IPS-18a (cell line): Measurements from ENCODE around the gene TMEM95.
A peak's percentile ranks its signal among the peaks of the same experiment; 100 is the strongest.
"Not testable (repeated sequence)": the region's sequence is repeated elsewhere in the genome, so short reads cannot be mapped to it uniquely, and the experiment has no call there.

Experiments used
- H3K27ac ChIP-seq: one replicate; pipeline ENCODE4 v1.5.1; 2013; ENCODE audit warnings: low read length
- H3K27me3 ChIP-seq: one replicate; pipeline ENCODE4 v1.6.1; 2013; ENCODE audit warnings: mild to moderate bottlenecking, low read length; ENCODE audit not compliant: control insufficient read depth, insufficient read depth
- H3K36me3 ChIP-seq: one replicate; pipeline ENCODE4 v1.6.1; 2013; ENCODE audit warnings: low read depth, low read length; ENCODE audit not compliant: control insufficient read depth
- H3K4me1 ChIP-seq: one replicate; pipeline ENCODE4 v1.6.1; 2013; ENCODE audit warnings: low read depth, low read length; ENCODE audit not compliant: control insufficient read depth
- H3K4me3 ChIP-seq: one replicate; pipeline ENCODE4 v1.5.1; 2013; ENCODE audit warnings: low read length
- H3K9ac ChIP-seq: one replicate; pipeline ENCODE4 v1.6.1; 2013; ENCODE audit warnings: mild to moderate bottlenecking, low read length, moderate library complexity
- H3K9me3 ChIP-seq: one replicate; pipeline ENCODE4 v1.6.1; 2013; ENCODE audit warnings: low read depth, low read length; ENCODE audit not compliant: control insufficient read depth

The TMEM95 gene

GRCh38 chr17:7327056-7327455 is 27.9 kb upstream of the TMEM95 start:
- no peak overlapping the region for H3K9ac ChIP-seq
- no peak overlapping the region for H3K27ac ChIP-seq

DNA sequence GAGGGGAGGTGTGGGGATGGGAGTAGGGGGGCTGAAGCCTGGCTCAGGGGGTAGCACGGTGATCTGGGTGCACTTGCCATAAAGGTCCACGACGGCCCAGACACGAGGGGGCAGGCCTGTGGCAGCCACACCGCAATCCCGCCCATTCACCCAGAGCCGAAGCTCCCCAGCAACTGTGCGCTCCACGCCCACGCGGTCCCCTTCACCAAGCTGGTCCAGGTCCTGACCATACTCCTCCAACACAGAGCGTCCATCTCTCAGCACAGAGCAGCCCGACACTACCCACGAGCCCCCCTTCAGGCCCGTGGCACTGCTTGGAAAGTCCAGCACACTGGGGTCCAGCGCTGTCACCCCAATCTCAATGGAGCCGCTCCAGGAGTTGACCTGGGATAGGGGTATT is 27.5 kb upstream of the TMEM95 start:
- Histone ChIP-seq H3K27ac (no peak overlapping the region), H3K36me3 (peaks cover 22% of the 10 kb centered on the region), H3K9me3 (no peaks in the 10 kb centered on the region), H3K27me3 (no peaks in the 10 kb centered on the region), H3K4me3 (no peak overlapping the region), H3K4me1 (no peaks in the 10 kb centered on the region), H3K9ac (no peak overlapping the region)

More at GRCh38 chr17:7327056-7327455, 27.9 kb upstream of the TMEM95 start:
- H3K36me3 ChIP-seq, result peaks cover 26% of the 10 kb centered on the region
- no peaks in the 10 kb centered on the region for H3K27me3 ChIP-seq
- H3K4me3 ChIP-seq, result no peak overlapping the region
- no peaks in the 10 kb centered on the region for H3K4me1 ChIP-seq
- no peaks in the 10 kb centered on the region for H3K9me3 ChIP-seq

DNA sequence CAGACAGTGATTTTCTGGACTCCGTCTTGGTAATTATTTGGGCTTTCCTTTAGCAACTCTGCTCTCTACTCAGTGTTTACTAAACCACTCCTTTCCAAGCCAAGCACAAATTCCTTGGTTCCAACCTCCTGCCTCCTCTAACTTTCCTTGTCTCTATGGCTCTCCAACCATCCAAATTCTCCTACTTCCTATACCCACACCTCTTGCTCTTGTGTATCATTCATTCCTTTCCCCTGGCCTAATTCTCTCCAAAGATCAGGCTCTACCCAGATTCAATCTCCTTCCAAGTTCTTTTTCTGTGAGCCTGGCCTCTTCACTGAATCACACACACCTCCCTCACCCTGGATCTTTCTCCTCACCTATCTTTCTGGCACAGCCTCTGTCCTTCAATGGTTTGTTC is 26.9 kb upstream of the TMEM95 start:
- Histone ChIP-seq H3K36me3 (peaks cover 17% of the 10 kb centered on the region), H3K4me3 (peak overlapping the region; percentile 97), H3K27ac (no peak overlapping the region), H3K9ac (no peak overlapping the region), H3K4me1 (no peaks in the 10 kb centered on the region), H3K9me3 (no peaks in the 10 kb centered on the region), H3K27me3 (no peaks in the 10 kb centered on the region)

GRCh38 chr17:7328840-7329373 is 26.0 kb upstream of the TMEM95 start, which contains the start of gene NEURL4:
Gene NEURL4 (minus strand): TSS chr17:7329335. CDS start chr17:7329312, 23 bp downstream.
- Histone ChIP-seq H3K9ac (peak within 1 kb of the TSS; percentile 91), H3K36me3 (peaks cover 11% of the 10 kb centered on the region), H3K4me3 (peak within 1 kb of the TSS; percentile 97), H3K27me3 (no peaks in the 10 kb centered on the region), H3K27ac (peak within 1 kb of the TSS; percentile 96), H3K4me1 (no peaks in the 10 kb centered on the region), H3K9me3 (no peaks in the 10 kb centered on the region)

DNA sequence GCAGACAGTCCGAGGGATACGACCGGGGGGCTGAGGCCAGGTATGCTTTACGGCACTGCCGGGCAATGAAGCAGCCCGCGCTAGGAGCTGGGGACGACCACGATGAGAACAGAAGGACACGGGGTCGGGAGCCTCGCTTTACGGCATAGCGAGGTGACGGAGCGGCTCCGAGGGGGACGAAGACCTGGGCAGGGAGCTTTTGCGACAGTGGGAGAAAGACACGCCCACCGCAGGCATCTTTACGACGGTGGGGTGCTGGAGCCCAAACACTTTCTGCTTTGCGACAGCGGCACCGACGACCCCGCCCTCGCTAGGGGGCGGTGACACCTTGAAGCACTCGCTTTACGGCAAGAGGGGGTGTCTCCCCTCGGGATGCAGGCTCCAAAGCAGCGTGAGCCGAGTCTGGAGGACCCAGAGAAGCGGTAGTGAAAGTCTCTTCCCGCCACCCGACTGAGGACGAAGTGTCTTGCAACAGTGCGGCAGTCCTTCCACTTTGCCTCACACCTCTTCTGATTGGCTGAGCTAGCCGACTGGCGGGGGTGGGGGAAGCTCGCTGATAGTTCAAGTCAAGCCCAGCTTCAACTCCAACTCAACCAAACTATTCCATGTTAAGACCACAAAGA is 25.5 kb upstream of the TMEM95 start:
- H3K9me3 ChIP-seq, result no peaks in the 10 kb centered on the region
- no peaks in the 10 kb centered on the region for H3K4me1 ChIP-seq

DNA sequence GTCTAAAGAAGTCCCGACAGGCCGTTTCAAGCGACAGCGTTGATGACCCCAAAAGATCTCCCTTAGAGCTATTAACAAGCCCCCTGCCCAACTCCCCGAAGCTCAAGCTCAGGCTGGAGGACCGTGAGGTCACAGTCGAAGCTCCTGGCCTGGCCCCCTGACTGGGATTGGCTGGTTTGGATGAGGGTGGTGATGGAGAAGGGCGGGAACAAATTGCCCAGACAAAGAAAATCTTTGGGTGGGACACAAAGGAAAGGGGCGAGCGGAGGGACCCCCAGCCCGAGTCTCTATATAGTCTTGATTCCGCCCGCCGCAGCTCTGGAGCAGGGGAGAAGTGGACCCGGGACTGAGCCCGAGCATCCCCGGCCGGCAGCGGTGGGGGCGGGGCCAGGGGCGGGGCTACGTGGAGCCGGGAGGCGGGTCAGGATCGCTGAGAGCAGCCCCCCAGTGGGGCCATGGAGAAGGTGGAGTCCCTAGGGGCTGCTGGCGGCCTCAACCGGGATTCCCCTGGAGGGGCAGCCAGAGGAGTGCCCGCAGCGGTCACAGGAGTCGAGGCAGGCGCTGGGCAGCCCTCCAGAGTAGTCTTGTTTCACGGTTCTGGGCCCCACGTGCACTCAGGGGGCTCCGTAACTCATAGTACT is 24.8 kb upstream of the TMEM95 start:
- peaks cover 11% of the 10 kb centered on the region for H3K36me3 ChIP-seq
- peak overlapping the region; percentile 91 for H3K9ac ChIP-seq
- no peaks in the 10 kb centered on the region for H3K4me1 ChIP-seq
- H3K9me3 ChIP-seq, result no peaks in the 10 kb centered on the region
- H3K4me3 ChIP-seq, result peak overlapping the region; percentile 97
- no peaks in the 10 kb centered on the region for H3K27me3 ChIP-seq
- H3K27ac ChIP-seq, result peak overlapping the region; percentile 96

More for the DNA sequence above, 25.5 kb upstream of the TMEM95 start:
- Histone ChIP-seq H3K27ac (peak overlapping the region; percentile 96), H3K9ac (peak overlapping the region; percentile 91), H3K4me3 (peak overlapping the region; percentile 97), H3K36me3 (peaks cover 11% of the 10 kb centered on the region), H3K27me3 (no peaks in the 10 kb centered on the region)

- H3K27ac ChIP-seq, result peak overlapping the region; percentile 18
- H3K9ac ChIP-seq, result peak overlapping the region; percentile 91
- peaks cover 9% of the 10 kb centered on the region for H3K36me3 ChIP-seq
- H3K27me3 ChIP-seq, result no peaks in the 10 kb centered on the region
- H3K4me1 ChIP-seq, result no peaks in the 10 kb centered on the region
- peak overlapping the region; percentile 97 for H3K4me3 ChIP-seq
- no peaks in the 10 kb centered on the region for H3K9me3 ChIP-seq
Observed at GRCh38 chr17:7330638-7331015, 24.3 kb upstream of the TMEM95 start.

DNA sequence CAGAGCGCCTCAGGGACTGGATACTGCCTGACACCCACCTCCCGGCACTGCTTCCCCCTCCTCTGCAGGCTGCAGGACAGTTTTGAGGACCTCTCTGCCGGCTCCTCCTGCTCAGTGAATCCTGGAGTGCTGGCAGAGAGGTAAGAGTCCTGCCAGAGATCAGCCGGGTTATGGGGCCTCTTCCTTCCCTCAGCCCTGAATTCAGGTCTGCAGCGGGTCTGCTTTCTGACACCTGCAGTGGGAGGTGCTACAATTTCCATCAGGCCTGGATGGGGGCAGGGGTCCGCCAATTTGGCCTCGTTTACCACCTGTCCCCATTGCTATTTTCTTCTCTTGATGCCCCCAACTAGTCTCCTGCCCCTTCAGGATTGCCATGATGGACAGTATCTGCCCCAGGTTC is 22.8 kb upstream of the TMEM95 start:
- H3K36me3 ChIP-seq, result no peaks in the 10 kb centered on the region
- H3K4me3 ChIP-seq, result no peak overlapping the region
- peaks cover 11% of the 10 kb centered on the region for H3K4me1 ChIP-seq
- no peaks in the 10 kb centered on the region for H3K9me3 ChIP-seq
- H3K27me3 ChIP-seq, result no peaks in the 10 kb centered on the region
- H3K27ac ChIP-seq, result no peak overlapping the region
- no peak overlapping the region for H3K9ac ChIP-seq

- not testable (repeated sequence) for H3K36me3 ChIP-seq, H3K4me3 ChIP-seq, H3K27ac ChIP-seq, H3K9ac ChIP-seq, H3K27me3 ChIP-seq, H3K9me3 ChIP-seq
- peaks cover 13% of the 10 kb centered on the region for H3K4me1 ChIP-seq
Observed at GRCh38 chr17:7332600-7333069, 22.3 kb upstream of the TMEM95 start.

- H3K27me3 ChIP-seq, result no peaks in the 10 kb centered on the region
- H3K9me3 ChIP-seq, result no peaks in the 10 kb centered on the region
- peaks cover 13% of the 10 kb centered on the region for H3K4me1 ChIP-seq
- no peak overlapping the region for H3K4me3 ChIP-seq
- no peak overlapping the region for H3K9ac ChIP-seq
- no peaks in the 10 kb centered on the region for H3K36me3 ChIP-seq
- no peak overlapping the region for H3K27ac ChIP-seq
Observed at GRCh38 chr17:7334938-7335538, 19.9 kb upstream of the TMEM95 start.

DNA sequence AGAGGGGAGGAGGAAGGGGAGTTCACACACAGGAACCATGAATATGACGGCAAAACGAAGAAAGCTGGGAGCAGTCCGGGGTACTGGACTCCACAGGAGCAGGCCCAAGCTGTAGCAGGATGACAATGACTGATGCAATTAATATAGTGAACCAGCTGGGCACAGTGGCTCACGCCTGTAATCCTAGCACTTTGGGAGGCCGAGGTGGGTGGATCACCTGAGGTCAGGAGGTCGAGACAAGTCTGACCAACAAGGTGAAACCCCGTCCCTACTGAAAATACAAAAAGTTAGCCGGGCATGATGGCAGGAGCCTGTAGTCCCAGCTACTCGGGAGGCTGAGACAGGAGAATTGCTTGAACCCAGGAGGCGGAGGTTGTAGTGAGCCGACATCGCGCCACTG is 19.2 kb upstream of the TMEM95 start:
- H3K27ac ChIP-seq, H3K36me3 ChIP-seq, H3K4me3 ChIP-seq, H3K9me3 ChIP-seq, H3K9ac ChIP-seq, H3K27me3 ChIP-seq: not testable (repeated sequence)
- peaks cover 13% of the 10 kb centered on the region for H3K4me1 ChIP-seq
